Measurements from ENCODE around the gene SEMA5A. TPM values are rescaled to one million over a fixed set of nuclear protein-coding genes. Genes with fewer than 3 reads are reported as not detected.

Gene SEMA5A
- total RNA-seq, 4 donors from 2014 or later: 2.3 to 4.7 (median 3.7) TPM

DNA sequence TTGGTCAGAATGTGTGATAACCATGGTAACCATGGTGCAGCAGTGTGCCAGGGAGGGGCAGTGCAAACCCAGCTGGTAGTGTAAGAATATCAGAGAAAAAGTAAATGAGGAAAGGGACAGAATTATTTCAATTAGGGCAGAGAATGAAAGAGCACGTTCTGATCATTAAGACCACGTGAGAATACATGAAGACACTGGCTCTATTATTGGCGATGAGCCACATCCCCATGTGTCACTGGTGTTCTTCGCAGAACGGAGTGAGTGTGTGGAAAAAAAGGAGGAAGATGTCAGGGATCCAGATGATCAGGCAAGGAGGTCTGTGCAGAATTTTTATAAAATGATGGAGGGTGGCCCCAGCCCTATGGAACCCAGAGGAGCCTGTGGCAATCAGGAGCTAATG lies 315.5 kb downstream of the SEMA5A start:
- no peaks in the 10 kb centered on the region for H3K27me3 ChIP-seq
- H3K36me3 ChIP-seq: no peaks in the 10 kb centered on the region
- no peaks in the 10 kb centered on the region for H3K4me1 ChIP-seq
- no peak for ATAC-seq
- no peak for TF ChIP-seq POLR2AphosphoS5 (IDR thresholded peaks at IDR 0.05)
- TF ChIP-seq, protein P1, sequence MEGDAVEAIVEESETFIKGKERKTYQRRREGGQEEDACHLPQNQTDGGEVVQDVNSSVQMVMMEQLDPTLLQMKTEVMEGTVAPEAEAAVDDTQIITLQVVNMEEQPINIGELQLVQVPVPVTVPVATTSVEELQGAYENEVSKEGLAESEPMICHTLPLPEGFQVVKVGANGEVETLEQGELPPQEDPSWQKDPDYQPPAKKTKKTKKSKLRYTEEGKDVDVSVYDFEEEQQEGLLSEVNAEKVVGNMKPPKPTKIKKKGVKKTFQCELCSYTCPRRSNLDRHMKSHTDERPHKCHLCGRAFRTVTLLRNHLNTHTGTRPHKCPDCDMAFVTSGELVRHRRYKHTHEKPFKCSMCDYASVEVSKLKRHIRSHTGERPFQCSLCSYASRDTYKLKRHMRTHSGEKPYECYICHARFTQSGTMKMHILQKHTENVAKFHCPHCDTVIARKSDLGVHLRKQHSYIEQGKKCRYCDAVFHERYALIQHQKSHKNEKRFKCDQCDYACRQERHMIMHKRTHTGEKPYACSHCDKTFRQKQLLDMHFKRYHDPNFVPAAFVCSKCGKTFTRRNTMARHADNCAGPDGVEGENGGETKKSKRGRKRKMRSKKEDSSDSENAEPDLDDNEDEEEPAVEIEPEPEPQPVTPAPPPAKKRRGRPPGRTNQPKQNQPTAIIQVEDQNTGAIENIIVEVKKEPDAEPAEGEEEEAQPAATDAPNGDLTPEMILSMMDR (IDR thresholded peaks at IDR 0.05): no peak
- no peak for TF ChIP-seq POLR2A (IDR thresholded peaks at IDR 0.05)
- no peak for TF ChIP-seq EP300 (IDR thresholded peaks at IDR 0.05)
- no peaks in the 10 kb centered on the region for H3K9me3 ChIP-seq
- 66 to 94% methylated on average over 5 of the region's 5 CpGs for WGBS, 2 donors (ENCODE audit: low coverage in 1 of 2)
- H3K27ac ChIP-seq: no peak overlapping the region
- no peak overlapping the region for H3K4me3 ChIP-seq

DNA sequence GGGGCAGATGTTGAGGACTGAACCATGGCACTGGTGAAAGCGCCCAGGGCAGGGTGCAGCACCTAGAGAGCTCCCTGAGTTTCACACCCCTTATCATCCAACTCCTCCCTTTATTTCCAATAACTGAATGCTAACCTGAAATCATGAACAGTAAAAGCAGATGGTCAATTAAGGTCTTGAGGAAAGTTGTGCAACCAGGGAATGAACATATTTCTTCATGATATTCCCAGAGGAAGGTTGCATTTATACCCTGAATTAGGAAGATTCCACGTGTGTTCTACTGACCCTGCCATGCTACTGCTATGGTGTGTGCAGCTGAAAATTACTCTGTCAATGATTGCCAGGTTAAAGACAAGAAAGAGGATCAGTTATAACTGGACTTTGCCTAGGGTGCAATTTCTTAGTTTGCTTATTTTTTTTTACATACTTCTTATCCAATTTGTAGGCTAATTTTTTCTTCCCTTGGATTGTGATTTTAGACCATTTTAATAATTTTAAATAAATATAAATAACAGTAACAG lies 319.8 kb downstream of the SEMA5A start:
- TF ChIP-seq, protein P1 (IDR thresholded peaks at IDR 0.05): no peak
- TF ChIP-seq EP300 (IDR thresholded peaks at IDR 0.05) (no peak), POLR2AphosphoS5 (IDR thresholded peaks at IDR 0.05) (no peak), POLR2A (IDR thresholded peaks at IDR 0.05) (no peak)
- no peak overlapping the region for H3K4me3 ChIP-seq
- no peaks in the 10 kb centered on the region for H3K4me1 ChIP-seq
- H3K36me3 ChIP-seq: no peaks in the 10 kb centered on the region
- ATAC-seq: no peak
- H3K9me3 ChIP-seq: no peaks in the 10 kb centered on the region
- H3K27ac ChIP-seq: no peak overlapping the region
- H3K27me3 ChIP-seq: no peaks in the 10 kb centered on the region
- WGBS, 2 donors (ENCODE audit: low coverage in 1 of 2): 75 to 77% methylated on average over 2 of the region's 2 CpGs

DNA sequence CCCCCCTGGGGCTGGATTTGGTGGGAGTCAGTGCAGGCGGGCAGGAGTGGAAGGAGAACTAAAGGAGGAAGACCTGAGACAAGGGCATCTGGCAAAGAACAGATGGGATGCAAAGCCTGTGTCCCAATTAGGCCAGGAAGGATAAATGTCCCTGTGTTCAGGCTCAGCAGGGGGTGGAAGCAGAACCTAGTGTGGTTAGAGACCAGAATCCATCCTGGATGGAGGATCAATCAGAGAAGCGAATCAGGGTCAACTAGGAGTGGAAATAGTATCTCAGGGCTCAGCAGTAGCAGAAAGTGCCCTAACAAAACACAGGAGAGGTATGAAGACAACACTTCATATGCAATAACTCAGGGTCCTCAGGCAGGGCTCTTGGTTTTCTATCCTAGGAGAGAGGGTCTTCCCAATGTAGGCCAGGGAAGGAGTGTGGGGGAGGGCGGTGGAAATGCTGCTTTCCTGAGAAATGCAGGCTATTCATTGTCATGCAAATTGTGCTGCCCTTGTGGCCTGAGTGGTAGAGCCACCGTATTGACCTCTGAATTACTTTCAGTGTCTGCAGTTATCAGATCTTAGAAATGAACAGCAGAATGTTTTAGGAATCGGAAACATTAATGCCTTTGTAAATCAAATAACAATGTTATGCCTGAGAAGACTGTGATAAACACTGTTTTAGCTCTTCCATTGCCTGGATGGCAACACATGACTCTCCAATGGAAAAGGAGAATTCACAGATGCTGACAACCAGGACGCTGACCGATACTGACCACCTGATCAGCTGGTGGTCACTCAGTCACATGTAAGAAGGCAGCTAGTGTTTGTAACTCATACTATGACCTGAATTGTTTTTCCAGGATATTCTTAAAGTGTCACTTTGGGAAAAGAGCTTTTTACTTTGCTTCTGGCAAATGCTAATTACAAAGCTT lies 323.6 kb downstream of the SEMA5A start:
- Histone ChIP-seq H3K27me3 (no peaks in the 10 kb centered on the region), H3K9me3 (no peaks in the 10 kb centered on the region), H3K4me3 (no peak overlapping the region), H3K4me1 (no peaks in the 10 kb centered on the region), H3K27ac (no peak overlapping the region), H3K36me3 (no peaks in the 10 kb centered on the region)
- no peak for ATAC-seq
- TF ChIP-seq EP300 (IDR thresholded peaks at IDR 0.05) (no peak), POLR2AphosphoS5 (IDR thresholded peaks at IDR 0.05) (no peak), POLR2A (IDR thresholded peaks at IDR 0.05) (no peak)
- TF ChIP-seq, protein P1 (IDR thresholded peaks at IDR 0.05): no peak
- 75 to 84% methylated on average over 4 to 6 of the region's 7 CpGs for WGBS, 2 donors (ENCODE audit: low coverage in 1 of 2)

DNA sequence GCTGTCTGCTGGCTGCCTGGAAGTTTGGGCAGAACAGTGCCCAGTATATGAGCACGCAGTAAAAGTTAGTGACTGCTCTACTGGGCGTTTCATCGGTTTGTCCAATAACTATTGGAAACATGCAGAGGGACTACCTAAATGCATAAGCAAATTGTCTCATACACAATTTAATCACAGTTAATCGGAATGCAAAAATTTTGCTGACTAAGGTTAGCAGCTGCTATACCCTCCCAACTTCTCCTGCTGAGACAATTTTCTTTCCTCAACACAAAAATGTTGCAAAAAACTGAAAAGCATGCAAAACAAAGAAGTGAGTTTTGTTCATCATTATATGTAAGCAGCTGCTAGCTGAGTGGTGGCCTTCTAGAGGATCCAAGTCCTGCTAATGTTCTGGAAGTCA lies 327.5 kb downstream of the SEMA5A start:
- Histone ChIP-seq H3K4me1 (no peaks in the 10 kb centered on the region), H3K27me3 (no peaks in the 10 kb centered on the region), H3K27ac (no peak overlapping the region), H3K9me3 (no peaks in the 10 kb centered on the region), H3K4me3 (no peak overlapping the region), H3K36me3 (no peaks in the 10 kb centered on the region)
- TF ChIP-seq POLR2AphosphoS5 (IDR thresholded peaks at IDR 0.05) (no peak), POLR2A (IDR thresholded peaks at IDR 0.05) (no peak)
- TF ChIP-seq, protein P1 (IDR thresholded peaks at IDR 0.05): no peak
- WGBS, 2 donors (ENCODE audit: low coverage in 1 of 2): 94 to 96% methylated on average over 4 of the region's 4 CpGs
- no peak for ATAC-seq

DNA sequence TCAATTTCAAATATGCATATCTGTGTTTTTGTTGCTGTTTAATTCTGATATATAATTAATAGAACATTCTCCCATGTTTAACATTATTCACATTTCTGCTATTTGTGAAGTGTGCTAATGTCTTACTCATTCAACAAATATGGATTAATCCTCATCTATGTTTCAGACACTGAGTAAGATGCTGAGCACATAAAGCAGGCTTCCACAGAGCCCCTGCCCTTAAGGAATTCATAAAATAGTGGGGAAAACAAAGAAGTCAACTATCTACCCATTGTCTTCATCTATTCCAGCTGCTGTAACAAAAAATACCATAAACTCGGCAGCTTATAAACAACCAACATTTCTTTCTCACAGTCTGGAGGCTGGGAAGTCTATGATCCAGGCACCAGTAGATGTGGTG lies 333.3 kb downstream of the SEMA5A start:
- Histone ChIP-seq H3K9me3 (no peaks in the 10 kb centered on the region), H3K4me3 (no peak overlapping the region), H3K27ac (no peak overlapping the region), H3K36me3 (no peaks in the 10 kb centered on the region), H3K4me1 (no peaks in the 10 kb centered on the region), H3K27me3 (no peaks in the 10 kb centered on the region)
- 75 to 88% methylated on average over 1 of the region's 1 CpG for WGBS, 2 donors (ENCODE audit: low coverage in 1 of 2)
- no peak for ATAC-seq
- TF ChIP-seq, protein P1 (IDR thresholded peaks at IDR 0.05): no peak
- TF ChIP-seq EP300 (IDR thresholded peaks at IDR 0.05): no peak
- no peak for TF ChIP-seq POLR2A (IDR thresholded peaks at IDR 0.05)
- no peak for TF ChIP-seq POLR2AphosphoS5 (IDR thresholded peaks at IDR 0.05)

All from gastroesophageal sphincter (tissue), 4 donors.